ENCODE measurements around the gene ACTR3.
"Not testable (repeated sequence)": the region's sequence is repeated elsewhere in the genome, so short reads cannot be mapped to it uniquely, and the experiment has no call there.

ACTR3 gene

DNA sequence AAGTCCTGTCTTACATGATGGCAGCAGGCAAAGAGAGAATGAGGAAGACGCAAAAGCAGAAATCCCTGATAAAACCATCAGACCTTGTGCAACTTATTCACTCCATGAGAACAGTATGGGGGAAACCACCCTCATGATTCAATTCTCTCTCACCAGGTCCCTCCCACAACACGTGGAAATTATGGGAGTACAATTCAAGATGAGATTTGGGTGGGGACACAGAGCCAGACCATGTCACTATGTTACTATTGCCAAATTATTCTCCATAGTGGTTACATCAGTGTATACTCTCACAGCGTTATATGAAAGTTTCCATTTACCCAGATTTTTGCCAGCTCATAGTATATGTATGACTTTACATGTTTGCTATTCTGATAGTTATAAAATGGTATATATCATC, 61.0 kb downstream of the ACTR3 start:
- FAIRE-seq; DNase-seq (ENCODE audit: insufficient read length, low spot score): not testable (repeated sequence)
- TF ChIP-seq POLR2AphosphoS5 (IDR thresholded peaks at IDR 0.05; ENCODE audit: low read depth, low read length), result 0 out of 2 replicates have a peak, but pooled peaks have one; percentile 54

DNA sequence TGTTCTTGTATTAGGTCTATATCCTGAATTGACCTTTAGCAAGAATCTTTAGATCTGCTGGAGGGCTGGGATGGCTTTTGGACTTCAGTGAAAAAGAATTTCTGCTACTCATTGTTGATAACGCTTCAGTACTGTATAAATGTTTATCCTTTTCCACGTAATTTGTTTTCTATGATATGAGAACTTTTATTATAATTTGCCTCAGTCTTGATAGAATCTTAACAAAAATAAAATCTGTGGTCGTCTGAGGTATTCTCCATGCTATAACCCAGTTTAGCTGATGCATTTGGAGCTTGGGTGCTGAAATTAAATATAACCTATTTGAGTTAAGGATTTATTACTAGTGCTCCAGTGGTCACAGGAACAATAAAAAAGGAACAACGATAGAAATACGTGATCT, 71.1 kb downstream of the ACTR3 start:
- DNase-seq (ENCODE audit: insufficient read length, low spot score) (no peak), FAIRE-seq (no peak)
- TF ChIP-seq POLR2AphosphoS5 (IDR thresholded peaks at IDR 0.05; ENCODE audit: low read depth, low read length), result no peak
- no peak for TF ChIP-seq SPI1 (IDR thresholded peaks at IDR 0.05; ENCODE audit: low read depth, low read length)
- TF ChIP-seq POLR2A (IDR thresholded peaks at IDR 0.05; ENCODE audit: low read depth, low read length), result no peak
- TF ChIP-seq POU2F2 (IDR thresholded peaks at IDR 0.05; ENCODE audit: low read depth, low read length), result no peak
- TF ChIP-seq PAX5 (IDR thresholded peaks at IDR 0.05; ENCODE audit: insufficient read depth, low read length, severe bottlenecking), result no peak
- no peak for TF ChIP-seq TAF1 (IDR thresholded peaks at IDR 0.05; ENCODE audit: low read depth, low read length)

DNA sequence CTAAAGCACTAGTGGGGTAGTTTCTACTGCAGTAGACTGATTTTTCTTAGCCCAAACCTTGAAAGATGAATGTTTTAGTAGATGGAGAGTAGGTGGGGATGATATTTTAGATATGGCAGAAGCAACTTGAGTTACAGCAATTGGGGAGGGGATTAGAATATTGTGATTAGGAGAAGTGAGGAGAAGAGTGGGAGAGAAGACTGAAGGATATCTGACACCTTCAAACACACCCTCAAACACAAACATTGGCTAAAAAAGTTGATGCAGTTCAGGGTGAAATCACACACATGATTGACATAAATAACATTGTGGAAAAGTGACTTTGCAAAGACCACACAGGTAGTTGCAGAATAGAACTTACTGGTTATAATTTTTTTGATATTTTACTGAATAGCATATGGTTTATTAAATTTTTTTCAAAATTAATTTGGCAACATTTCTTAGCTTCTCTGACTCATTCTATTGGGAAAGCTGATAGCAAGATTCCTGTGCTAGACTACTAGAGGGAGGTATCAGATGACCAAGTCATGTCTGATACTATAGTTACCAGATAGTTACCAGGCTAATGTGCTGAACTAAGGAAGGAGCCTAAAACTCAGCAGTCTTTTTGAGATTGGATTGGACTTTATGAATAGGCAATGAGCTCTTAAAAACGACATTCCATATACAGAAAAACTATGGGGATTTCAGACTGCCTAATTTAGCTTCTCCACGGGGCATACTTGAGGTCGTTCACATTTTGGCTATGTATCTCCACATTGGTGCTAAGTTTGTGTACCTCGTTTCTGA, 73.0 kb downstream of the ACTR3 start:
- TF ChIP-seq PAX5 (IDR thresholded peaks at IDR 0.05; ENCODE audit: insufficient read depth, low read length, severe bottlenecking) (no peak), POU2F2 (IDR thresholded peaks at IDR 0.05; ENCODE audit: low read depth, low read length) (no peak), TAF1 (IDR thresholded peaks at IDR 0.05; ENCODE audit: low read depth, low read length) (no peak), SPI1 (IDR thresholded peaks at IDR 0.05; ENCODE audit: low read depth, low read length) (no peak), POLR2A (IDR thresholded peaks at IDR 0.05; ENCODE audit: low read depth, low read length) (peak; percentile 86), POLR2AphosphoS5 (IDR thresholded peaks at IDR 0.05; ENCODE audit: low read depth, low read length) (peak; percentile 53; the same call in 1 of the 2 replicates)
- peak; percentile 28 for FAIRE-seq
- no peak for DNase-seq (ENCODE audit: insufficient read length, low spot score)

DNA sequence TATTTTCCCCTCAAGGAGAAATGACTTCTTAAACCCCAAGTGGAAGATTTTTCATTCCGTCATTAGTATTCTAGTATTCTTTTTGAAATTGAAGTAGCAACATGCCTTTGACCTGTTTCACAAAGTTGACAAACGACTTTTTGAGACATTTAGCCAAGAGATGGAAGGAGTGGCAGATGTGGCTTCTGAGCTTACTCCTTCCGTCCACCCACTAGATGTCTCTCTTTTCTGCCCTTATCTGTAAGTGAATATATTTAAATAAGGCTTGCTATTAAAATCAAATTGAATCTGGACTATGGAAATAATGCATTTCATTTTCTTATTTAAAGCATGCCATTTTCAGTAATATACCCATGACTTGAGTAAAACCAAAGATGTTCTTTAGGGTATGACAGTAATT, 74.1 kb downstream of the ACTR3 start:
- FAIRE-seq (no peak), DNase-seq (ENCODE audit: insufficient read length, low spot score) (no peak)
- no peak for TF ChIP-seq TAF1 (IDR thresholded peaks at IDR 0.05; ENCODE audit: low read depth, low read length)
- 0 out of 2 replicates have a peak, but pooled peaks have one; percentile 23 for TF ChIP-seq POLR2A (IDR thresholded peaks at IDR 0.05; ENCODE audit: low read depth, low read length)

DNA sequence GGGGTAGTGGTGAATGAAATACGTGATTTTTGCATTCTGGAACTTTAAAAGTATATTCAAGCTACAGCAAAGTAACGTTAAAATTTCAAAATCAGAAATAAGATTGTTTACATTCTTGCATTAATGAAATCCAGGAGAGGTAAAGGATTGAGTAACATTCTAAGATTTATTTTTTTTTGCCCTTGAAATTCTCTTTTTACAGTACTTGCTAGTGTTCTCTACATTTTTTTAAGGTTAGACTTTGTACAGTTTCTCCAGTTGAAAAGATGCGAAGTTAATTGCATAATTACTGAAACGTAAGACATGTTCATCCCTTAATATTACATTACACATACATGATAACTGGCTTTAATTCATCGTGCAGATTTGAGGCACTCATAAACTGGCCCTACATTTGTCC, 74.5 kb downstream of the ACTR3 start:
- FAIRE-seq, result no peak
- no peak for DNase-seq (ENCODE audit: insufficient read length, low spot score)
- TF ChIP-seq POU2F2 (IDR thresholded peaks at IDR 0.05; ENCODE audit: low read depth, low read length) (no peak), POLR2AphosphoS5 (IDR thresholded peaks at IDR 0.05; ENCODE audit: low read depth, low read length) (no peak), POLR2A (IDR thresholded peaks at IDR 0.05; ENCODE audit: low read depth, low read length) (no peak), PAX5 (IDR thresholded peaks at IDR 0.05; ENCODE audit: insufficient read depth, low read length, severe bottlenecking) (no peak), TAF1 (IDR thresholded peaks at IDR 0.05; ENCODE audit: low read depth, low read length) (no peak), SPI1 (IDR thresholded peaks at IDR 0.05; ENCODE audit: low read depth, low read length) (no peak)

DNA sequence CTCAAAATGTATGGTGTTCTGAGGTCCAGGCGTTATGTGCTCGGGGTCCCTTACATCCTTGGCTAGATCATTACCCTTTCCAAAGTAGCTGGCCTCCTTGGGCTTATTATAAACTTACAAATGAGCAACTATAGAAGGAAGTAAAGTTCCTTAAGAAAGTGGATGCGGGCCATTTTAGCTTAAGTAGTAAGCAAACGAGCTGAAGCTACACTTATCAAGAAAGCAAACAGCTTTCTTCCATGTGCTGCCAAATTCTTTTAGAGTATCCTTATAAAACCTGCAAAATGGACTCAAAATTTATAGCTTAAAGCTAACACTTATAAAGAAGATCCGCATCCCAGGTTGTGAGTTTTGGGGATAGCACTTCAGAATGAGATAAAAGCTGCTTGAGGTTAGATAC, 75.3 kb downstream of the ACTR3 start:
- DNase-seq (ENCODE audit: insufficient read length, low spot score) (no peak), FAIRE-seq (no peak)
- TF ChIP-seq POLR2AphosphoS5 (IDR thresholded peaks at IDR 0.05; ENCODE audit: low read depth, low read length) (no peak; the same call in 1 of the 2 replicates), PAX5 (IDR thresholded peaks at IDR 0.05; ENCODE audit: insufficient read depth, low read length, severe bottlenecking) (no peak), TAF1 (IDR thresholded peaks at IDR 0.05; ENCODE audit: low read depth, low read length) (no peak), POU2F2 (IDR thresholded peaks at IDR 0.05; ENCODE audit: low read depth, low read length) (no peak), SPI1 (IDR thresholded peaks at IDR 0.05; ENCODE audit: low read depth, low read length) (no peak), POLR2A (IDR thresholded peaks at IDR 0.05; ENCODE audit: low read depth, low read length) (no peak)

DNA sequence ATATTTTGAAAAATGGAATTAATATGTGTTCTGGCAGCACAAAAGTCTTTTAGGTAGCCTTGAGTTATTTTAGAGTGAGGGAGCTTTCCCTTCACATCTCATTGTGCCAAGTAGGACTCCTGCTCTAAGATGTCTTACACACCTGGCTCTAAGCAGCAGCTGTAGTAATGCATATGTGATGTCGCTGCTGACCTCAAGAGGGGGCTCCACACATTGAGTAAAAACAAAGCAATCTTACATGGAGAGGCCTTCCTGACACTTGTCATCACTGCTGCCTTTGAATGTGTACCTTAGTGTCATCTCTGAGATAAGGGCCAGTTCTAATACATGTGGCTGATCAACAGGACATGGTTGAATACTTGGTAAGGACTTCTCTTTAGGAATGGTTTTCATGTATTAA, 75.8 kb downstream of the ACTR3 start:
- 0 out of 2 replicates have a peak, but pooled peaks have one; percentile 43 for TF ChIP-seq POLR2A (IDR thresholded peaks at IDR 0.05; ENCODE audit: low read depth, low read length)
- TF ChIP-seq POLR2AphosphoS5 (IDR thresholded peaks at IDR 0.05; ENCODE audit: low read depth, low read length), result peak; percentile 67
- TF ChIP-seq SPI1 (IDR thresholded peaks at IDR 0.05; ENCODE audit: low read depth, low read length), result no peak
- no peak for TF ChIP-seq TAF1 (IDR thresholded peaks at IDR 0.05; ENCODE audit: low read depth, low read length)
- TF ChIP-seq PAX5 (IDR thresholded peaks at IDR 0.05; ENCODE audit: insufficient read depth, low read length, severe bottlenecking), result no peak
- TF ChIP-seq POU2F2 (IDR thresholded peaks at IDR 0.05; ENCODE audit: low read depth, low read length), result peak; percentile 77; the same call in 1 of the 2 replicates
- FAIRE-seq (peak; percentile 92), DNase-seq (ENCODE audit: insufficient read length, low spot score) (no peak)

- TF ChIP-seq TAF1 (IDR thresholded peaks at IDR 0.05; ENCODE audit: low read depth, low read length), result no peak
- no peak for TF ChIP-seq POLR2AphosphoS5 (IDR thresholded peaks at IDR 0.05; ENCODE audit: low read depth, low read length)
- TF ChIP-seq POU2F2 (IDR thresholded peaks at IDR 0.05; ENCODE audit: low read depth, low read length), result no peak
- TF ChIP-seq SPI1 (IDR thresholded peaks at IDR 0.05; ENCODE audit: low read depth, low read length), result no peak
- no peak for TF ChIP-seq PAX5 (IDR thresholded peaks at IDR 0.05; ENCODE audit: insufficient read depth, low read length, severe bottlenecking)
- TF ChIP-seq POLR2A (IDR thresholded peaks at IDR 0.05; ENCODE audit: low read depth, low read length), result no peak
- peak; percentile 9 for FAIRE-seq
- no peak for DNase-seq (ENCODE audit: insufficient read length, low spot score)
These were observed 76.3 kb downstream of the ACTR3 start for GRCh38 chr2:113966171-113966570.

GRCh38 chr2:113966832-113967231, 76.9 kb downstream of the ACTR3 start:
- TF ChIP-seq POLR2A (IDR thresholded peaks at IDR 0.05; ENCODE audit: low read depth, low read length), result no peak
- TF ChIP-seq TAF1 (IDR thresholded peaks at IDR 0.05; ENCODE audit: low read depth, low read length), result no peak
- no peak for TF ChIP-seq POU2F2 (IDR thresholded peaks at IDR 0.05; ENCODE audit: low read depth, low read length)
- TF ChIP-seq POLR2AphosphoS5 (IDR thresholded peaks at IDR 0.05; ENCODE audit: low read depth, low read length), result no peak
- no peak for TF ChIP-seq PAX5 (IDR thresholded peaks at IDR 0.05; ENCODE audit: insufficient read depth, low read length, severe bottlenecking)
- no peak for TF ChIP-seq SPI1 (IDR thresholded peaks at IDR 0.05; ENCODE audit: low read depth, low read length)
- no peak for FAIRE-seq
- no peak for DNase-seq (ENCODE audit: insufficient read length, low spot score)

DNA sequence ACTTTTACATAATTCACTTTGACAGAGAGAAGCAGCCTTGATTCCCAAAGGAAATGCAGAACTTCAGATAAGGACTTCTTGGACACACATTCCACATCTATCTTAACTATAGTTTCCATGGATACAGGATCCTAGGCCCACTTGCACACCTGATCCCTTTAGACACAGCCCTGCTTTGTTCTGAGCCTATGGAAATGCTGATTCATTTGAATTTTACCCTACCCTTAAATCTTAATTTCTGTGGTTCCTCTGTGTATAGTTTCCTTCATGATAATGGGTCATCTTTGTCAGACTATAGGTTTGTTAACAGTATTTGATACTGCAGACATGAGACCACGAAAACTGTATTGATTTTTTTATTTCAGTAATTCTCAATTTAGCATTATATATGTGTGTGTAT, 77.4 kb downstream of the ACTR3 start:
- FAIRE-seq (no peak), DNase-seq (ENCODE audit: insufficient read length, low spot score) (no peak)
- no peak for TF ChIP-seq SPI1 (IDR thresholded peaks at IDR 0.05; ENCODE audit: low read depth, low read length)
- no peak for TF ChIP-seq TAF1 (IDR thresholded peaks at IDR 0.05; ENCODE audit: low read depth, low read length)
- TF ChIP-seq POU2F2 (IDR thresholded peaks at IDR 0.05; ENCODE audit: low read depth, low read length), result no peak

All from GM12891 (cell line).